ENCODE results near the gene MRPS7. TPM values are rescaled to one million over a fixed set of nuclear protein-coding genes. Genes with fewer than 3 reads are reported as not detected.

Gene MRPS7
- polyA plus RNA-seq, 2 of the 4 experiments (the other 2 are of a cell fraction) = 144 to 163 TPM

DNA sequence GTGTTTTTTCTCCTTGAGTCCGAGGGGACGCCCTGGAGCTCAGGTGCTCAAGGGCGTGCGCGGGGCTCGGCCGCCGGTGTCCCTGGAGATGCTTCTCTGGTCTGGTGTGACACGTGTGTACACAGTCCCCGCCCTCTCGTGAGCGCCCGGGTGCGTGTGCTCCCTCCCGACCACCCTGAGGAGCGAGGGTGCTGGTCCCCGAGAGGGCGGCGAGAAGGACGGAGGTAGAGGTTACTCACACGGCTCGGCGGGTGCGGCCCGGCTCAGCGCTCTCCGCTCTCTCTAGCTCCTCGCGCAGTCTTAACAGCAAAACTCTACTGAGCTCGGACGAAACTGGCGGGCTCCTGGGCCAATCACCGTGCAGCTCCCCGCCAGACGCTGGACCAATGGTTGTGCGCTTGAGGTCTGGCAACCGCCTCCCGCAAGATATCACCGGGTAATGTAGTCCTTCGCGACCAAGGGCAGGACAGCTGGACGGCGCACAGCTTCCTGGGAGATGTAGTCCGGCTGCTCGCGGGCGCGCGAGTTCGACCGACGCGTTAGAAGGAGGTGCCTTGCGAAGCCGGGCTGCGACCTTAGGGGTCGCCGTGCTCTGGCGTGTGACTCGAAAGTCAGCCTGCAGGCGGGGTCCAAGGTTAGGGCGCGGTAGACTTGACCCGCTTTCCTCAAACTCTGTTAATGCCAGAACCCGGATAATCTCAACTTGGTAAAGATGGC, 27.6 kb downstream of the MRPS7 start, which contains the start of gene SLC25A19 (continued):
- TF ChIP-seq, protein P1, sequence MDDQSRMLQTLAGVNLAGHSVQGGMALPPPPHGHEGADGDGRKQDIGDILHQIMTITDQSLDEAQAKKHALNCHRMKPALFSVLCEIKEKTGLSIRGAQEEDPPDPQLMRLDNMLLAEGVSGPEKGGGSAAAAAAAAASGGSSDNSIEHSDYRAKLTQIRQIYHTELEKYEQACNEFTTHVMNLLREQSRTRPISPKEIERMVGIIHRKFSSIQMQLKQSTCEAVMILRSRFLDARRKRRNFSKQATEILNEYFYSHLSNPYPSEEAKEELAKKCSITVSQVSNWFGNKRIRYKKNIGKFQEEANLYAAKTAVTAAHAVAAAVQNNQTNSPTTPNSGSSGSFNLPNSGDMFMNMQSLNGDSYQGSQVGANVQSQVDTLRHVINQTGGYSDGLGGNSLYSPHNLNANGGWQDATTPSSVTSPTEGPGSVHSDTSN (IDR thresholded peaks at IDR 0.05) = peak; percentile 92
- TF ChIP-seq ATOH8 (CRISPR knock-in tag; IDR thresholded peaks at IDR 0.05; ENCODE audit: low read depth) = no peak
- peak; percentile 95 for TF ChIP-seq POLR2A (IDR thresholded peaks at IDR 0.05; ENCODE audit: low read length)

GRCh38 chr17:75289832-75290337, 28.2 kb downstream of the MRPS7 start:
- peak overlapping the region; percentile 72 for H3K4me3 ChIP-seq
- FAIRE-seq (no peak), DNase-seq (ENCODE audit: low read depth in 1 of 2, low spot score in 1 of 2) (peak in 1 of 2 experiments; percentile 70), ATAC-seq (peak; percentile 8 to 23; a peak in 5 of 6 replicates)
- H3K4me2 ChIP-seq = peak overlapping the region; percentile 75
- POLR2A ChIA-PET = interaction anchor here (0.5 to 2.7 kb wide), 23 partner anchors 8 to 417 kb away, joined by 3 to 81 read pairs (median 5); partner anchors contain the start of genes GGA3, GRB2, LLGL2 and MIF4GD
- 3% methylated on average over 26 of the region's 26 CpGs for WGBS (ENCODE audit: missing lambda C conversion rate)
- CTCF ChIA-PET = interaction anchor here (0.6 to 2.6 kb wide), 22 partner anchors 8 to 427 kb away, joined by 3 to 33 read pairs (median 4); partner anchors contain the start of genes GGA3, GRB2, MIF4GD and MRPS7
- H3K27ac ChIP-seq = peak overlapping the region; percentile 86 to 90
- peaks cover 12% of the 10 kb centered on the region for H3K4me1 ChIP-seq
- no peaks in the 10 kb centered on the region for H3K9me3 ChIP-seq
- TF ChIP-seq CEBPB (IDR thresholded peaks at IDR 0.05) (peak in 1 of 2 experiments; percentile 51; a peak in 1 of 4 replicates), JUN (IDR thresholded peaks at IDR 0.05) (peak in 1 of 2 experiments; percentile 21; a peak in 3 of 5 replicates), FOSB (CRISPR knock-in tag; IDR thresholded peaks at IDR 0.05) (no peak), CHD2 (IDR thresholded peaks at IDR 0.05; ENCODE audit: low read length, partially characterized antibody) (no peak), RCOR1 (IDR thresholded peaks at IDR 0.05; ENCODE audit: low read depth, low read length) (no peak), BCL3 (IDR thresholded peaks at IDR 0.05) (0 out of 3 replicates have a peak, but pooled peaks have one; percentile 12), TFCP2L1 (CRISPR knock-in tag; IDR thresholded peaks at IDR 0.05) (no peak), PHF8 (IDR thresholded peaks at IDR 0.05; ENCODE audit: borderline replicate concordance, low read depth) (peak; percentile 60; the same call in 1 of the 2 replicates), RAD21 (conservative IDR thresholded peaks at IDR 0.05 in 1 of 2, IDR thresholded peaks at IDR 0.05 in 1 of 2) (peak; percentile 36 to 53; a peak in 2 of 5 replicates), RARB (CRISPR knock-in tag; IDR thresholded peaks at IDR 0.05) (no peak), E2F6 (IDR thresholded peaks at IDR 0.05; ENCODE audit: borderline replicate concordance, low read depth) (peak; percentile 16; the same call in 1 of the 2 replicates), NR3C1 (IDR thresholded peaks at IDR 0.05) (no peak), KDM5A (IDR thresholded peaks at IDR 0.05) (0 out of 2 replicates have a peak, but pooled peaks have one; percentile 44), HOXB5 (CRISPR knock-in tag; IDR thresholded peaks at IDR 0.05) (0 out of 2 replicates have a peak, but pooled peaks have one; percentile 42), MAZ (IDR thresholded peaks at IDR 0.05; ENCODE audit: borderline replicate concordance, low read depth, low read length) (no peak), EP300 (IDR thresholded peaks at IDR 0.05) (no peak), CTCF (IDR thresholded peaks at IDR 0.05) (peak; percentile 41), POLR2A (IDR thresholded peaks at IDR 0.05; ENCODE audit: low read length) (no peak), HDAC2 (IDR thresholded peaks at IDR 0.05) (0 out of 2 replicates have a peak, but pooled peaks have one; percentile 20), ZNF302 (CRISPR knock-in tag; IDR thresholded peaks at IDR 0.05) (no peak), FOSL2 (IDR thresholded peaks at IDR 0.05) (peak; percentile 51; the same call in 1 of the 2 replicates), FOSL2 (CRISPR knock-in tag; IDR thresholded peaks at IDR 0.05) (peak; percentile 89), SMC3 (IDR thresholded peaks at IDR 0.05) (peak; percentile 13; the same call in 1 of the 3 replicates), NPAS2 (CRISPR knock-in tag; IDR thresholded peaks at IDR 0.05; ENCODE audit: borderline replicate concordance) (no peak), HOXA7 (CRISPR knock-in tag; IDR thresholded peaks at IDR 0.05) (no peak), HEYL (CRISPR knock-in tag; IDR thresholded peaks at IDR 0.05) (no peak), FOXS1 (CRISPR knock-in tag; IDR thresholded peaks at IDR 0.05) (no peak)
- TF ChIP-seq, protein P2, sequence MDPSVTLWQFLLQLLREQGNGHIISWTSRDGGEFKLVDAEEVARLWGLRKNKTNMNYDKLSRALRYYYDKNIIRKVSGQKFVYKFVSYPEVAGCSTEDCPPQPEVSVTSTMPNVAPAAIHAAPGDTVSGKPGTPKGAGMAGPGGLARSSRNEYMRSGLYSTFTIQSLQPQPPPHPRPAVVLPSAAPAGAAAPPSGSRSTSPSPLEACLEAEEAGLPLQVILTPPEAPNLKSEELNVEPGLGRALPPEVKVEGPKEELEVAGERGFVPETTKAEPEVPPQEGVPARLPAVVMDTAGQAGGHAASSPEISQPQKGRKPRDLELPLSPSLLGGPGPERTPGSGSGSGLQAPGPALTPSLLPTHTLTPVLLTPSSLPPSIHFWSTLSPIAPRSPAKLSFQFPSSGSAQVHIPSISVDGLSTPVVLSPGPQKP (IDR thresholded peaks at IDR 0.05; ENCODE audit: low read depth, low read length) = no peak
- TF ChIP-seq, protein P3, sequence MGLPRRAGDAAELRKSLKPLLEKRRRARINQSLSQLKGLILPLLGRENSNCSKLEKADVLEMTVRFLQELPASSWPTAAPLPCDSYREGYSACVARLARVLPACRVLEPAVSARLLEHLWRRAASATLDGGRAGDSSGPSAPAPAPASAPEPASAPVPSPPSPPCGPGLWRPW (IDR thresholded peaks at IDR 0.05) = no peak
